OCI-LY1 (cell line): ENCODE data around the gene CPT1B.

Source experiments
- H2AFZ ChIP-seq: fragments of 200-600 bp; sonication (generic), shearing (Covaris generic); 2 replicates; pipeline ENCODE4 v1.6.0; 2014; ENCODE audit warnings: antibody characterized with exemption, mild to moderate bottlenecking, low read length
- H3F3A ChIP-seq: fragments of 200-600 bp; sonication (generic), shearing (Covaris generic); 2 replicates; pipeline ENCODE4 v1.6.0; 2014; ENCODE audit warnings: mild to moderate bottlenecking, antibody characterized with exemption, low read length, moderate library complexity; ENCODE audit not compliant: insufficient read depth
- H3K27ac ChIP-seq: fragments of 200-600 bp; sonication (generic); 2 replicates; pipeline ENCODE4 v1.5.1; 2014; ENCODE audit warnings: low read length, mixed run types, mild to moderate bottlenecking, low read depth; ENCODE audit not compliant: poor library complexity, severe bottlenecking
- H3K27me3 ChIP-seq: fragments of 200-600 bp; sonication (generic); 2 replicates; pipeline ENCODE4 v1.6.0; 2014; ENCODE audit warnings: antibody characterized with exemption, mild to moderate bottlenecking, low read length, moderate library complexity; ENCODE audit not compliant: insufficient read depth
- H3K36me3 ChIP-seq: fragments of 200-600 bp; sonication (generic); 2 replicates; pipeline ENCODE4 v1.6.1; 2014; ENCODE audit warnings: mild to moderate bottlenecking, antibody characterized with exemption, low read length, moderate library complexity, mixed read lengths; ENCODE audit not compliant: insufficient read depth
- H3K4me1 ChIP-seq: fragments of 200-600 bp; sonication (generic); 2 replicates; pipeline ENCODE4 v1.5.1; 2014; ENCODE audit warnings: mild to moderate bottlenecking, low read length, moderate library complexity; ENCODE audit not compliant: insufficient read depth, severe bottlenecking
- H3K4me2 ChIP-seq: fragments of 200-600 bp; sonication (generic), shearing (Covaris generic); 2 replicates; pipeline ENCODE4 v1.6.1; 2014; ENCODE audit warnings: low read length
- H3K4me3 ChIP-seq: fragments of 200-600 bp; sonication (generic); 2 replicates; pipeline ENCODE4 v1.5.1; 2014; ENCODE audit warnings: low read length, low read depth, mild to moderate bottlenecking, mixed read lengths; ENCODE audit not compliant: poor library complexity, severe bottlenecking
- H3K79me2 ChIP-seq: fragments of 200-600 bp; shearing (Covaris generic); 2 replicates; pipeline ENCODE4 v1.6.1; 2016; ENCODE audit warnings: mixed run types, low read length, mixed read lengths; ENCODE audit not compliant: insufficient read depth
- H3K9ac ChIP-seq: fragments of 200-600 bp; sonication (generic), shearing (Covaris generic); 2 replicates; pipeline ENCODE4 v1.6.1; 2014; ENCODE audit warnings: mild to moderate bottlenecking, low read length, mixed read lengths
- H3K9me2 ChIP-seq: fragments of 200-600 bp; sonication (generic), shearing (Covaris generic); 2 replicates; pipeline ENCODE4 v1.6.1; 2014; ENCODE audit warnings: low read depth, mild to moderate bottlenecking, low read length, mixed read lengths
- H3K9me3 ChIP-seq: fragments of 200-600 bp; shearing (Covaris generic); 2 replicates; pipeline ENCODE4 v1.6.1; 2014; ENCODE audit warnings: low read length, mixed read lengths
- H4K20me1 ChIP-seq: fragments of 200-600 bp; sonication (generic), shearing (Covaris generic); 2 replicates; pipeline ENCODE4 v1.6.0; 2016; ENCODE audit warnings: mild to moderate bottlenecking, low read length; ENCODE audit not compliant: insufficient read depth
- CTCF ChIP-seq: fragments of 200-600 bp; sonication (generic), shearing (Covaris generic); IDR thresholded peaks from 2 replicates; pipeline ENCODE4 v1.5.1; 2017; ENCODE audit warnings: mild to moderate bottlenecking, antibody characterized with exemption, low read length, moderate library complexity, mixed read lengths
- EZH2 ChIP-seq: fragments of 200-600 bp; sonication (generic), shearing (Covaris generic); IDR thresholded peaks from 2 replicates; pipeline ENCODE4 v1.8.0; 2017; ENCODE audit warnings: borderline replicate concordance, mixed run types, mild to moderate bottlenecking, antibody characterized with exemption, low read length, moderate library complexity, mixed read lengths

Gene CPT1B

GRCh38 chr22:50528682-50529415, 49.4 kb downstream of the CPT1B start:
- Histone ChIP-seq H3K9me3 (no peaks in the 10 kb centered on the region), H3K4me3 (peak overlapping the region; percentile 80), H2AFZ (no peak overlapping the region), H3K9ac (no peak overlapping the region), H3K27ac (no peak overlapping the region), H3K4me2 (peak overlapping the region; percentile 85; the same call in 1 of the 2 replicates), H3F3A (peaks cover 4% of the 10 kb centered on the region; the same call in 1 of the 2 replicates), H3K27me3 (no peaks in the 10 kb centered on the region), H3K9me2 (no peaks in the 10 kb centered on the region), H3K4me1 (peaks cover 60% of the 10 kb centered on the region), H4K20me1 (no peaks in the 10 kb centered on the region), H3K36me3 (peaks cover 10% of the 10 kb centered on the region; the same call in 1 of the 2 replicates), H3K79me2 (no peaks in the 10 kb centered on the region)
- no peak for TF ChIP-seq EZH2
- TF ChIP-seq CTCF, result no peak

- Histone ChIP-seq H3F3A (peaks cover 4% of the 10 kb centered on the region; the same call in 1 of the 2 replicates), H3K79me2 (no peaks in the 10 kb centered on the region), H3K4me2 (no peak overlapping the region), H3K4me3 (no peak overlapping the region), H3K4me1 (peaks cover 58% of the 10 kb centered on the region), H3K27me3 (no peaks in the 10 kb centered on the region), H2AFZ (no peak overlapping the region), H3K9me2 (no peaks in the 10 kb centered on the region), H3K9me3 (no peaks in the 10 kb centered on the region), H4K20me1 (no peaks in the 10 kb centered on the region), H3K9ac (no peak overlapping the region), H3K36me3 (peaks cover 18% of the 10 kb centered on the region; the same call in 1 of the 2 replicates), H3K27ac (peak overlapping the region; percentile 66)
- TF ChIP-seq EZH2, result no peak
- TF ChIP-seq CTCF, result no peak
These were observed 50.1 kb downstream of the CPT1B start for GRCh38 chr22:50527921-50528681.

GRCh38 chr22:50526834-50527801, 51.1 kb downstream of the CPT1B start:
- Histone ChIP-seq H2AFZ (no peak overlapping the region), H3K4me3 (peak overlapping the region; percentile 68), H3K79me2 (no peaks in the 10 kb centered on the region), H3F3A (peaks cover 4% of the 10 kb centered on the region; the same call in 1 of the 2 replicates), H3K4me2 (peak overlapping the region; percentile 84), H4K20me1 (no peaks in the 10 kb centered on the region), H3K27ac (peak overlapping the region; percentile 66), H3K36me3 (peaks cover 28% of the 10 kb centered on the region; the same call in 1 of the 2 replicates), H3K9me3 (no peaks in the 10 kb centered on the region), H3K4me1 (peaks cover 49% of the 10 kb centered on the region), H3K9me2 (no peaks in the 10 kb centered on the region), H3K27me3 (no peaks in the 10 kb centered on the region), H3K9ac (peak overlapping the region; percentile 78)
- no peak for TF ChIP-seq CTCF
- TF ChIP-seq EZH2, result no peak
